ENCODE results near the gene PHLDB3. TPM values are rescaled to one million over a fixed set of nuclear protein-coding genes. Genes with fewer than 3 reads are reported as not detected.

PHLDB3 gene
- total and polyA plus RNA-seq, 2 experiments from 2014 or later, result 22.2 to 23.4 TPM

- H4K20me1 ChIP-seq (ENCODE audit: insufficient read depth, poor library complexity, severe bottlenecking), result no peaks in the 10 kb centered on the region
- TF ChIP-seq EZH2phosphoT487 (IDR thresholded peaks at IDR 0.05; ENCODE audit: low read depth, severe bottlenecking, unreplicated experiment) (no peak), EZH2 (IDR thresholded peaks at IDR 0.05; ENCODE audit: borderline replicate concordance) (no peak), CTCF (IDR thresholded peaks at IDR 0.05; ENCODE audit: poor library complexity) (no peak)
- H3K4me3 ChIP-seq, result no peak overlapping the region
- H3K4me1 ChIP-seq (ENCODE audit: insufficient read depth), result no peaks in the 10 kb centered on the region
- no peak for DNase-seq (ENCODE audit: low spot score)
- H3K27me3 ChIP-seq, result no peaks in the 10 kb centered on the region
- 90% methylated on average over 5 of the region's 5 CpGs for WGBS (ENCODE audit: low lambda C conversion rate, missing lambda C conversion rate)
- no peaks in the 10 kb centered on the region for H3K36me3 ChIP-seq (replicated peaks; ENCODE audit: insufficient read depth, low read depth)
- no peak overlapping the region for H3K27ac ChIP-seq
- H3K9me3 ChIP-seq (ENCODE audit: low read depth), result no peaks in the 10 kb centered on the region
- H3K9me2 ChIP-seq (replicated peaks; ENCODE audit: insufficient read depth), result no peaks in the 10 kb centered on the region
- no peaks in the 10 kb centered on the region for H3K79me2 ChIP-seq
- H2AFZ ChIP-seq, result no peak overlapping the region
- H3K4me2 ChIP-seq, result no peak overlapping the region
Observed at GRCh38 chr19:43490759-43491158, 13.8 kb downstream of the PHLDB3 start.

- 96% methylated on average over 7 of the region's 7 CpGs for WGBS (ENCODE audit: low lambda C conversion rate, missing lambda C conversion rate)
- Histone ChIP-seq H3K27ac (no peak overlapping the region), H3K4me1 (ENCODE audit: insufficient read depth) (no peaks in the 10 kb centered on the region), H3K27me3 (no peaks in the 10 kb centered on the region), H3K4me2 (no peak overlapping the region), H3K79me2 (no peaks in the 10 kb centered on the region), H3K9me2 (replicated peaks; ENCODE audit: insufficient read depth) (no peaks in the 10 kb centered on the region), H2AFZ (no peak overlapping the region), H4K20me1 (ENCODE audit: insufficient read depth, poor library complexity, severe bottlenecking) (no peaks in the 10 kb centered on the region), H3K4me3 (no peak overlapping the region), H3K9me3 (ENCODE audit: low read depth) (no peaks in the 10 kb centered on the region), H3K36me3 (replicated peaks; ENCODE audit: insufficient read depth, low read depth) (no peaks in the 10 kb centered on the region)
- no peak for DNase-seq (ENCODE audit: low spot score)
- TF ChIP-seq EZH2phosphoT487 (IDR thresholded peaks at IDR 0.05; ENCODE audit: low read depth, severe bottlenecking, unreplicated experiment), result no peak
- no peak for TF ChIP-seq EZH2 (IDR thresholded peaks at IDR 0.05; ENCODE audit: borderline replicate concordance)
- TF ChIP-seq CTCF (IDR thresholded peaks at IDR 0.05; ENCODE audit: poor library complexity), result no peak
Observed at GRCh38 chr19:43489979-43490599, 14.5 kb downstream of the PHLDB3 start.

GRCh38 chr19:43489310-43489709 is 15.2 kb downstream of the PHLDB3 start:
- H3K9me2 ChIP-seq (replicated peaks; ENCODE audit: insufficient read depth), result no peaks in the 10 kb centered on the region
- H4K20me1 ChIP-seq (ENCODE audit: insufficient read depth, poor library complexity, severe bottlenecking), result no peaks in the 10 kb centered on the region
- no peaks in the 10 kb centered on the region for H3K4me1 ChIP-seq (ENCODE audit: insufficient read depth)
- H3K4me2 ChIP-seq, result no peak overlapping the region
- DNase-seq (ENCODE audit: low spot score), result no peak
- H3K27ac ChIP-seq, result no peak overlapping the region
- WGBS (ENCODE audit: low lambda C conversion rate, missing lambda C conversion rate), result 87% methylated on average over 5 of the region's 5 CpGs
- no peaks in the 10 kb centered on the region for H3K9me3 ChIP-seq (ENCODE audit: low read depth)
- H3K79me2 ChIP-seq, result no peaks in the 10 kb centered on the region
- no peak overlapping the region for H3K4me3 ChIP-seq
- H3K36me3 ChIP-seq (replicated peaks; ENCODE audit: insufficient read depth, low read depth), result no peaks in the 10 kb centered on the region
- H3K27me3 ChIP-seq, result no peaks in the 10 kb centered on the region
- TF ChIP-seq EZH2 (IDR thresholded peaks at IDR 0.05; ENCODE audit: borderline replicate concordance), result no peak
- TF ChIP-seq EZH2phosphoT487 (IDR thresholded peaks at IDR 0.05; ENCODE audit: low read depth, severe bottlenecking, unreplicated experiment), result no peak
- TF ChIP-seq CTCF (IDR thresholded peaks at IDR 0.05; ENCODE audit: poor library complexity), result no peak
- no peak overlapping the region for H2AFZ ChIP-seq

All from hepatocyte (in vitro differentiated cells).